IPS-20b (cell line): ENCODE measurements around the gene PTAFR.
"Not testable (repeated sequence)": the region's sequence is repeated elsewhere in the genome, so short reads cannot be mapped to it uniquely, and the experiment has no call there.

Experiments used
- H3K27ac ChIP-seq: one replicate; pipeline ENCODE4 v1.5.1; 2013; ENCODE audit warnings: low read length
- H3K27me3 ChIP-seq: 2 replicates; pipeline ENCODE4 v1.6.1; 2013; ENCODE audit warnings: mild to moderate bottlenecking, low read length, inconsistent platforms; ENCODE audit not compliant: insufficient read depth
- H3K36me3 ChIP-seq: 2 replicates; pipeline ENCODE4 v1.6.1; 2013; ENCODE audit warnings: low read depth, mild to moderate bottlenecking, inconsistent platforms, low read length, moderate library complexity; ENCODE audit not compliant: insufficient read depth
- H3K4me1 ChIP-seq: 2 replicates; pipeline ENCODE4 v1.6.1; 2013; ENCODE audit warnings: mild to moderate bottlenecking, control low read depth, inconsistent platforms, low read length, moderate library complexity; ENCODE audit not compliant: insufficient read depth
- H3K4me3 ChIP-seq: 2 replicates; pipeline ENCODE4 v1.5.1; 2013; ENCODE audit warnings: mild to moderate bottlenecking, low read length, inconsistent platforms
- H3K9ac ChIP-seq: 2 replicates; pipeline ENCODE4 v1.6.1; 2013; ENCODE audit warnings: low read depth, mild to moderate bottlenecking, inconsistent platforms, low read length, moderate library complexity
- H3K9me3 ChIP-seq: 2 replicates; pipeline ENCODE4 v1.6.1; 2013; ENCODE audit warnings: mild to moderate bottlenecking, low read depth, low read length, inconsistent platforms; ENCODE audit not compliant: insufficient read depth

Gene PTAFR

GRCh38 chr1:28154078-28154594 is 22.4 kb downstream of the PTAFR start:
- Histone ChIP-seq H3K9ac (no peak overlapping the region), H3K27ac (no peak overlapping the region), H3K9me3 (no peaks in the 10 kb centered on the region), H3K4me3 (no peak overlapping the region), H3K36me3 (no peaks in the 10 kb centered on the region), H3K27me3 (no peaks in the 10 kb centered on the region), H3K4me1 (no peaks in the 10 kb centered on the region; the same call in 1 of the 2 replicates)

- Histone ChIP-seq H3K9ac (no peak overlapping the region), H3K9me3 (no peaks in the 10 kb centered on the region), H3K27ac (no peak overlapping the region), H3K4me3 (no peak overlapping the region), H3K36me3 (no peaks in the 10 kb centered on the region), H3K4me1 (peaks cover 10% of the 10 kb centered on the region), H3K27me3 (no peaks in the 10 kb centered on the region)
These were observed 26.2 kb downstream of the PTAFR start for GRCh38 chr1:28150125-28150780.

GRCh38 chr1:28148880-28149195 is 27.7 kb downstream of the PTAFR start:
- Histone ChIP-seq H3K27ac (no peak overlapping the region), H3K27me3 (no peaks in the 10 kb centered on the region), H3K36me3 (no peaks in the 10 kb centered on the region), H3K4me1 (peaks cover 10% of the 10 kb centered on the region), H3K4me3 (no peak overlapping the region), H3K9ac (no peak overlapping the region), H3K9me3 (no peaks in the 10 kb centered on the region)

GRCh38 chr1:28147264-28148094 is 29.0 kb downstream of the PTAFR start:
- no peaks in the 10 kb centered on the region for H3K27me3 ChIP-seq
- no peak overlapping the region for H3K4me3 ChIP-seq
- H3K9me3 ChIP-seq: no peaks in the 10 kb centered on the region
- H3K9ac ChIP-seq: peak overlapping the region; percentile 14; the same call in 1 of the 2 replicates
- H3K4me1 ChIP-seq: peaks cover 10% of the 10 kb centered on the region
- H3K27ac ChIP-seq: no peak overlapping the region
- no peaks in the 10 kb centered on the region for H3K36me3 ChIP-seq

GRCh38 chr1:28145728-28146127 is 30.8 kb downstream of the PTAFR start:
- peaks cover 10% of the 10 kb centered on the region for H3K4me1 ChIP-seq
- H3K27ac ChIP-seq: no peak overlapping the region

GRCh38 chr1:28144203-28145135 is 32.0 kb downstream of the PTAFR start:
- Histone ChIP-seq H3K36me3 (no peaks in the 10 kb centered on the region), H3K4me1 (peaks cover 10% of the 10 kb centered on the region), H3K27ac (no peak overlapping the region), H3K9me3 (no peaks in the 10 kb centered on the region), H3K9ac (no peak overlapping the region), H3K4me3 (no peak overlapping the region), H3K27me3 (no peaks in the 10 kb centered on the region)

More at GRCh38 chr1:28145728-28146127, 30.8 kb downstream of the PTAFR start:
- H3K9me3 ChIP-seq: no peaks in the 10 kb centered on the region
- no peak overlapping the region for H3K9ac ChIP-seq
- H3K36me3 ChIP-seq: no peaks in the 10 kb centered on the region
- H3K4me3 ChIP-seq: no peak overlapping the region
- H3K27me3 ChIP-seq: no peaks in the 10 kb centered on the region

- Histone ChIP-seq H3K4me1 (peaks cover 10% of the 10 kb centered on the region), H3K36me3 (no peaks in the 10 kb centered on the region), H3K27me3 (no peaks in the 10 kb centered on the region), H3K9ac (no peak overlapping the region), H3K4me3 (no peak overlapping the region), H3K27ac (no peak overlapping the region), H3K9me3 (no peaks in the 10 kb centered on the region)
These were observed 32.8 kb downstream of the PTAFR start for GRCh38 chr1:28143496-28144202.

DNA sequence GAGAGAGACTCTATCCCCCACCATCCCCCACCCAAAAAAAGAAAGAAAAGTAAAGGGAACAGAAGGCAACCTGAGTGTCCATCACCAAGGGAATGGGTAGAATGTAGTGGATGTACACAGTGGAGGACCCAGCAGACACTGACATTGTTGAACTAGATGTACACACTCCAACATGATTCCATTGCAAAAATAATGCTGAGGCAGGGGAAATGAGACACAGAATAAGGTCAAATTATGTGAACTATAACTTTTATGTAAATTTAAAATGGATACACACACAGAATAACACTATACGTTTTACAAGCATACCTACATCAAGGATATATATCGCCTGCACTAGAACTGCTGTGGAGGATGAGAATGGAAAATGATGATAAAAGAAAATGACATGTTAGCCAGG is 34.8 kb downstream of the PTAFR start:
- H3K27me3 ChIP-seq: no peaks in the 10 kb centered on the region
- no peaks in the 10 kb centered on the region for H3K4me1 ChIP-seq
- no peak overlapping the region for H3K4me3 ChIP-seq
- H3K36me3 ChIP-seq: no peaks in the 10 kb centered on the region
- no peaks in the 10 kb centered on the region for H3K9me3 ChIP-seq
- no peak overlapping the region for H3K27ac ChIP-seq
- no peak overlapping the region for H3K9ac ChIP-seq

- H3K9me3 ChIP-seq, H3K27me3 ChIP-seq, H3K4me1 ChIP-seq, H3K4me3 ChIP-seq, H3K27ac ChIP-seq, H3K36me3 ChIP-seq, H3K9ac ChIP-seq: not testable (repeated sequence)
These were observed 36.6 kb downstream of the PTAFR start for GRCh38 chr1:28139866-28140265.

- no peaks in the 10 kb centered on the region for H3K27me3 ChIP-seq
- H3K9me3 ChIP-seq: no peaks in the 10 kb centered on the region
- H3K4me1 ChIP-seq: no peaks in the 10 kb centered on the region
- H3K9ac ChIP-seq: no peak overlapping the region
- H3K4me3 ChIP-seq: no peak overlapping the region
- no peaks in the 10 kb centered on the region for H3K36me3 ChIP-seq
- H3K27ac ChIP-seq: no peak overlapping the region
These were observed 37.3 kb downstream of the PTAFR start for GRCh38 chr1:28139025-28139712.
